ENCODE results near the gene GIPC2.

- TF ChIP-seq POLR2AphosphoS5 (IDR thresholded peaks at IDR 0.05) (no peak), CTCF (IDR thresholded peaks at IDR 0.05) (no peak), POLR2A (IDR thresholded peaks at IDR 0.05) (no peak), EP300 (IDR thresholded peaks at IDR 0.05) (no peak)
Measured at GRCh38 chr1:78055565-78056132, 9.9 kb downstream of the GIPC2 start.

Measured in sigmoid colon (tissue), 4 donors.